HEK293 (cell line): ENCODE results near the gene RDH5.

ENCODE experiments used
- GLI4 ChIP-seq: fragments of 450-650 bp; formaldehyde crosslinking; IDR thresholded peaks from 2 replicates; pipeline ENCODE4 v1.5.1; 2016; ENCODE audit warnings: missing biosample characterization, missing genetic modification characterization
- HOXC10 ChIP-seq: sonication (generic); formaldehyde crosslinking; IDR thresholded peaks from 2 replicates; pipeline ENCODE4 v1.8.1; 2023; ENCODE audit warnings: mild to moderate bottlenecking, missing genetic modification reagents
- OVOL3 ChIP-seq: fragments of 450-650 bp; formaldehyde crosslinking; IDR thresholded peaks from 2 replicates; pipeline ENCODE4 v1.5.1; 2016; ENCODE audit warnings: missing biosample characterization, missing genetic modification characterization
- SCRT1 ChIP-seq: fragments of 450-650 bp; formaldehyde crosslinking; IDR thresholded peaks from 2 replicates; pipeline ENCODE4 v1.5.1; 2016; ENCODE audit warnings: missing biosample characterization, missing genetic modification characterization, borderline replicate concordance
- SETDB1 ChIP-seq: IDR thresholded peaks from one replicate; pipeline ENCODE4 v1.6.1; 2017; ENCODE audit warnings: mild to moderate bottlenecking, low read length, moderate library complexity, mixed read lengths; ENCODE audit not compliant: insufficient read length
- WT1 ChIP-seq: fragments of 450-650 bp; formaldehyde crosslinking; IDR thresholded peaks from 2 replicates; pipeline ENCODE4 v1.5.1; 2016; ENCODE audit warnings: missing biosample characterization, missing genetic modification characterization
- ZBTB1 ChIP-seq: fragments of 450-650 bp; formaldehyde crosslinking; IDR thresholded peaks from 2 replicates; pipeline ENCODE4 v1.5.1; 2016; ENCODE audit warnings: missing biosample characterization, missing genetic modification characterization
- ZBTB26 ChIP-seq: fragments of 450-650 bp; formaldehyde crosslinking; optimal IDR thresholded peaks from 2 replicates; pipeline ENCODE3; 2016; ENCODE audit warnings: missing biosample characterization, mild to moderate bottlenecking, missing genetic modification characterization
- ZBTB48 ChIP-seq: fragments of 450-650 bp; formaldehyde crosslinking; IDR thresholded peaks from 2 replicates; pipeline ENCODE4 v1.5.1; 2016; ENCODE audit warnings: missing biosample characterization, missing genetic modification characterization
- ZBTB7A ChIP-seq: fragments of 450-650 bp; formaldehyde crosslinking; IDR thresholded peaks from 2 replicates; pipeline ENCODE4 v1.5.1; 2016; ENCODE audit warnings: low read depth, missing biosample characterization, missing genetic modification characterization
- ZFP37 ChIP-seq: fragments of 450-650 bp; formaldehyde crosslinking; IDR thresholded peaks from 2 replicates; pipeline ENCODE4 v1.5.1; 2016; ENCODE audit warnings: missing biosample characterization, missing genetic modification characterization
- ZNF169 ChIP-seq: fragments of 450-650 bp; formaldehyde crosslinking; IDR thresholded peaks from 2 replicates; pipeline ENCODE4 v1.5.1; 2016; ENCODE audit warnings: missing biosample characterization, missing genetic modification characterization
- ZNF280C ChIP-seq: fragments of 450-650 bp; formaldehyde crosslinking; IDR thresholded peaks from 2 replicates; pipeline ENCODE4 v1.5.1; 2016; ENCODE audit warnings: missing biosample characterization, missing genetic modification characterization
- ZNF324 ChIP-seq: fragments of 450-650 bp; formaldehyde crosslinking; IDR thresholded peaks from 2 replicates; pipeline ENCODE4 v1.5.1; 2016; ENCODE audit warnings: missing biosample characterization, missing genetic modification characterization
- ZNF391 ChIP-seq: fragments of 450-650 bp; formaldehyde crosslinking; IDR thresholded peaks from 2 replicates; pipeline ENCODE4 v1.5.1; 2016; ENCODE audit warnings: low read depth, missing biosample characterization, missing genetic modification characterization, borderline replicate concordance
- ZNF394 ChIP-seq: fragments of 450-650 bp; formaldehyde crosslinking; IDR thresholded peaks from 2 replicates; pipeline ENCODE4 v1.5.1; 2016; ENCODE audit warnings: missing biosample characterization, missing genetic modification characterization, mild to moderate bottlenecking, moderate library complexity, borderline replicate concordance
- ZNF423 ChIP-seq: fragments of 450-650 bp; formaldehyde crosslinking; IDR thresholded peaks from 2 replicates; pipeline ENCODE4 v1.5.1; 2016; ENCODE audit warnings: missing biosample characterization, missing genetic modification characterization
- ZNF529 ChIP-seq: fragments of 450-650 bp; formaldehyde crosslinking; IDR thresholded peaks from 2 replicates; pipeline ENCODE4 v1.5.1; 2017; ENCODE audit warnings: missing genetic modification characterization, missing biosample characterization; ENCODE audit not compliant: insufficient replicate concordance
- ZNF549 ChIP-seq: fragments of 450-650 bp; IDR thresholded peaks from 2 replicates; pipeline ENCODE4 v1.5.1; 2018; ENCODE audit warnings: missing biosample characterization, missing genetic modification characterization, mild to moderate bottlenecking, inconsistent platforms, moderate library complexity
- ZNF626 ChIP-seq: fragments of 450-650 bp; sonication (Bioruptor Pico); formaldehyde crosslinking; IDR thresholded peaks from 2 replicates; pipeline ENCODE4 v1.5.1; 2018; ENCODE audit warnings: missing biosample characterization, missing genetic modification characterization, inconsistent platforms
- ZNF639 ChIP-seq: fragments of 450-650 bp; formaldehyde crosslinking; IDR thresholded peaks from 2 replicates; pipeline ENCODE4 v1.5.1; 2016; ENCODE audit warnings: missing biosample characterization, missing genetic modification characterization
- ZNF830 ChIP-seq: fragments of 450-650 bp; IDR thresholded peaks from 2 replicates; pipeline ENCODE4 v1.5.0; 2018; ENCODE audit warnings: missing biosample characterization, missing genetic modification characterization, low read depth, mild to moderate bottlenecking, moderate library complexity
- ZXDB ChIP-seq: fragments of 450-650 bp; formaldehyde crosslinking; IDR thresholded peaks from 2 replicates; pipeline ENCODE4 v1.5.1; 2016; ENCODE audit warnings: missing biosample characterization, missing genetic modification characterization
- TF ChIP-seq, protein P1 (sequence below): fragments of 450-650 bp; formaldehyde crosslinking; IDR thresholded peaks from 2 replicates; pipeline ENCODE4 v1.5.1; 2016; ENCODE audit warnings: missing biosample characterization, missing genetic modification characterization
- TF ChIP-seq, protein P2 (sequence below): fragments of 450-650 bp; formaldehyde crosslinking; IDR thresholded peaks from 2 replicates; pipeline ENCODE4 v1.5.1; 2016; ENCODE audit warnings: missing biosample characterization, missing genetic modification characterization
- TF ChIP-seq, protein P3 (sequence below): fragments of 450-650 bp; formaldehyde crosslinking; IDR thresholded peaks from 2 replicates; pipeline ENCODE4 v1.5.1; 2016; ENCODE audit warnings: missing biosample characterization, missing genetic modification characterization
- TF ChIP-seq, protein P4 (sequence below): fragments of 450-650 bp; formaldehyde crosslinking; IDR thresholded peaks from 2 replicates; pipeline ENCODE4 v1.5.1; 2016; ENCODE audit warnings: missing biosample characterization, missing genetic modification characterization
- TF ChIP-seq, protein P5 (sequence below): fragments of 450-650 bp; formaldehyde crosslinking; IDR thresholded peaks from 2 replicates; pipeline ENCODE4 v1.5.1; 2016; ENCODE audit warnings: missing biosample characterization, missing genetic modification characterization

The RDH5 gene

GRCh38 chr12:55707219-55707671, 12.9 kb upstream of the RDH5 start (continued):
- TF ChIP-seq HOXC10 (CRISPR knock-in tag) (no peak), SETDB1 (no peak), ZBTB7A (no peak), ZNF423 (no peak), ZNF169 (tag by site-specific recombination) (no peak), ZNF394 (tag by site-specific recombination) (no peak), ZNF280C (tag by site-specific recombination) (no peak), SCRT1 (tag by site-specific recombination) (no peak), ZNF324 (tag by site-specific recombination) (no peak), WT1 (tag by site-specific recombination) (peak; percentile 35), ZNF529 (no peak), ZNF639 (tag by site-specific recombination) (0 out of 2 replicates have a peak, but pooled peaks have one; percentile 21), ZFP37 (tag by site-specific recombination) (peak; percentile 17; the same call in 1 of the 2 replicates), ZBTB1 (tag by site-specific recombination) (no peak), ZNF830 (tag by site-specific recombination) (no peak), OVOL3 (tag by site-specific recombination) (no peak), ZNF549 (tag by site-specific recombination) (no peak), ZBTB48 (tag by site-specific recombination) (peak; percentile 90), ZXDB (no peak), GLI4 (tag by site-specific recombination) (no peak), ZNF391 (tag by site-specific recombination) (no peak), ZNF626 (no peak), ZBTB26 (tag by site-specific recombination) (peak; percentile 43)
- TF ChIP-seq, protein P1, sequence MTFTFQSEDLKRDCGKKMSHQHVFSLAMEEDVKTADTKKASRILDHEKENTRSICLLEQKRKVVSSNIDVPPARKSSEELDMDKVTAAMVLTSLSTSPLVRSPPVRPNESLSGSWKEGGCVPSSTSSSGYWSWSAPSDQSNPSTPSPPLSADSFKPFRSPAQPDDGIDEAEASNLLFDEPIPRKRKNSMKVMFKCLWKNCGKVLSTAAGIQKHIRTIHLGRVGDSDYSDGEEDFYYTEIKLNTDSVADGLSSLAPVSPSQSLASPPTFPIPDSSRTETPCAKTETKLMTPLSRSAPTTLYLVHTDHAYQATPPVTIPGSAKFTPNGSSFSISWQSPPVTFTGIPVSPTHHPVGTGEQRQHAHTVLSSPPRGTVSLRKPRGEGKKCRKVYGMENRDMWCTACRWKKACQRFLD (tag by site-specific recombination), result no peak
- TF ChIP-seq, protein P2, sequence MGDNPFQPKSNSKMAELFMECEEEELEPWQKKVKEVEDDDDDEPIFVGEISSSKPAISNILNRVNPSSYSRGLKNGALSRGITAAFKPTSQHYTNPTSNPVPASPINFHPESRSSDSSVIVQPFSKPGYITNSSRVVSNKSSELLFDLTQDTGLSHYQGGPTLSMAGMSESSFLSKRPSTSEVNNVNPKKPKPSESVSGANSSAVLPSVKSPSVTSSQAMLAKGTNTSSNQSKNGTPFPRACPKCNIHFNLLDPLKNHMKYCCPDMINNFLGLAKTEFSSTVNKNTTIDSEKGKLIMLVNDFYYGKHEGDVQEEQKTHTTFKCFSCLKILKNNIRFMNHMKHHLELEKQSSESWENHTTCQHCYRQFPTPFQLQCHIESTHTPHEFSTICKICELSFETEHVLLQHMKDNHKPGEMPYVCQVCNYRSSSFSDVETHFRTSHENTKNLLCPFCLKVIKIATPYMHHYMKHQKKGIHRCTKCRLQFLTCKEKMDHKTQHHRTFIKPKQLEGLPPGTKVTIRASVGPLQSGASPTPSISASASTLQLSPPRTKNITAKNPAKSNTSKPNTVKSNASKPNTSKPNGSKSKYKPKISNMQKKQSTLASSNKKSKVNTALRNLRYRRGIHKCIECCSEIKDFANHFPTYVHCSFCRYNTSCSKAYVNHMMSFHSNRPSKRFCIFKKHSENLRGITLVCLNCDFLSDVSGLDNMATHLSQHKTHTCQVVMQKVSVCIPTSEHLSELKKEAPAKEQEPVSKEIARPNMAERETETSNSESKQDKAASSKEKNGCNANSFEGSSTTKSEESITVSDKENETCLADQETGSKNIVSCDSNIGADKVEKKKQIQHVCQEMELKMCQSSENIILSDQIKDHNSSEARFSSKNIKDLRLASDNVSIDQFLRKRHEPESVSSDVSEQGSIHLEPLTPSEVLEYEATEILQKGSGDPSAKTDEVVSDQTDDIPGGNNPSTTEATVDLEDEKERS (tag by site-specific recombination), result no peak
- TF ChIP-seq, protein P3, sequence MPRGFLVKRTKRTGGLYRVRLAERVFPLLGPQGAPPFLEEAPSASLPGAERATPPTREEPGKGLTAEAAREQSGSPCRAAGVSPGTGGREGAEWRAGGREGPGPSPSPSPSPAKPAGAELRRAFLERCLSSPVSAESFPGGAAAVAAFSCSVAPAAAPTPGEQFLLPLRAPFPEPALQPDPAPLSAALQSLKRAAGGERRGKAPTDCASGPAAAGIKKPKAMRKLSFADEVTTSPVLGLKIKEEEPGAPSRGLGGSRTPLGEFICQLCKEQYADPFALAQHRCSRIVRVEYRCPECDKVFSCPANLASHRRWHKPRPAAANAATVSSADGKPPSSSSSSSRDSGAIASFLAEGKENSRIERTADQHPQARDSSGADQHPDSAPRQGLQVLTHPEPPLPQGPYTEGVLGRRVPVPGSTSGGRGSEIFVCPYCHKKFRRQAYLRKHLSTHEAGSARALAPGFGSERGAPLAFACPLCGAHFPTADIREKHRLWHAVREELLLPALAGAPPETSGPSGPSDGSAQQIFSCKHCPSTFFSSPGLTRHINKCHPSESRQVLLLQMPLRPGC, result no peak
- TF ChIP-seq, protein P4, sequence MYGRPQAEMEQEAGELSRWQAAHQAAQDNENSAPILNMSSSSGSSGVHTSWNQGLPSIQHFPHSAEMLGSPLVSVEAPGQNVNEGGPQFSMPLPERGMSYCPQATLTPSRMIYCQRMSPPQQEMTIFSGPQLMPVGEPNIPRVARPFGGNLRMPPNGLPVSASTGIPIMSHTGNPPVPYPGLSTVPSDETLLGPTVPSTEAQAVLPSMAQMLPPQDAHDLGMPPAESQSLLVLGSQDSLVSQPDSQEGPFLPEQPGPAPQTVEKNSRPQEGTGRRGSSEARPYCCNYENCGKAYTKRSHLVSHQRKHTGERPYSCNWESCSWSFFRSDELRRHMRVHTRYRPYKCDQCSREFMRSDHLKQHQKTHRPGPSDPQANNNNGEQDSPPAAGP (tag by site-specific recombination), result peak; percentile 59; the same call in 1 of the 2 replicates
- TF ChIP-seq, protein P5, sequence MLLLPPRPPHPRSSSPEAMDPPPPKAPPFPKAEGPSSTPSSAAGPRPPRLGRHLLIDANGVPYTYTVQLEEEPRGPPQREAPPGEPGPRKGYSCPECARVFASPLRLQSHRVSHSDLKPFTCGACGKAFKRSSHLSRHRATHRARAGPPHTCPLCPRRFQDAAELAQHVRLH (tag by site-specific recombination), result no peak
